Right atrium auricular region (tissue), 2 donors: Measurements from ENCODE around the gene ZNF280C. TPM values are rescaled to one million over a fixed set of nuclear protein-coding genes. Genes with fewer than 3 reads are reported as not detected.

ENCODE experiments used
- DNase-seq: peaks from one replicate; pipeline ENCODE4 v3.0.0-alpha.2; 2019; ENCODE audit warnings: low spot score
- H3K27ac ChIP-seq, 2 donors: fragments of 200-600 bp; sonication (generic); 1 replicate in 1 of 2; 2 replicates in 1 of 2; pipeline ENCODE4 v1.5.1; 2016 to 2019
- H3K27me3 ChIP-seq, 2 donors: fragments of 200-600 bp; sonication (generic); one replicate each; pipeline versions ENCODE4 v1.5.1 to v1.6.0; 2017 to 2019
- H3K36me3 ChIP-seq: fragments of 200-600 bp; sonication (generic); one replicate; pipeline ENCODE4 v1.5.1; 2016
- H3K4me1 ChIP-seq, 2 donors: fragments of 200-600 bp; sonication (generic); one replicate each; pipeline versions ENCODE4 v1.5.1 to v1.6.0; 2017 to 2019
- H3K4me3 ChIP-seq, 2 donors: fragments of 200-600 bp; sonication (generic); 1 replicate in 1 of 2; 2 replicates in 1 of 2; pipeline ENCODE4 v1.5.1; 2017 to 2019; ENCODE audit warnings: mild to moderate bottlenecking in 1 of 2, moderate library complexity in 1 of 2
- H3K9me3 ChIP-seq, 2 donors: fragments of 200-600 bp; sonication (generic); one replicate each; pipeline ENCODE4 v1.5.1; 2019
- CTCF ChIP-seq, 2 donors: fragments of 200-600 bp; sonication (generic); IDR thresholded peaks; one replicate each; pipeline ENCODE4 v1.5.1; 2019; ENCODE audit warnings: antibody characterized with exemption in 2 of 2
- total RNA-seq, 2 donors: library from RNA; depleted of rRNA; stranded (reverse); fragments of >200 nt; gene quantifications; one replicate each; pipeline ENCODE4 v1.1.0, GENCODE V29; 2016

ZNF280C gene
- total RNA-seq, 2 donors from 2014 or later = 2.3 to 2.5 TPM

GRCh38 chrX:130174045-130174704, 94.5 kb downstream of the ZNF280C start:
- Histone ChIP-seq H3K27me3 (no peaks in the 10 kb centered on the region), H3K4me3 (no peak overlapping the region), H3K27ac (peak overlapping the region; percentile 77 to 87), H3K4me1 (peaks cover 0 to 36% of the 10 kb centered on the region in 2 donors), H3K9me3 (no peaks in the 10 kb centered on the region), H3K36me3 (no peaks in the 10 kb centered on the region)
- no peak for TF ChIP-seq CTCF (IDR thresholded peaks at IDR 0.05)
- peak; percentile 69 for DNase-seq

DNA sequence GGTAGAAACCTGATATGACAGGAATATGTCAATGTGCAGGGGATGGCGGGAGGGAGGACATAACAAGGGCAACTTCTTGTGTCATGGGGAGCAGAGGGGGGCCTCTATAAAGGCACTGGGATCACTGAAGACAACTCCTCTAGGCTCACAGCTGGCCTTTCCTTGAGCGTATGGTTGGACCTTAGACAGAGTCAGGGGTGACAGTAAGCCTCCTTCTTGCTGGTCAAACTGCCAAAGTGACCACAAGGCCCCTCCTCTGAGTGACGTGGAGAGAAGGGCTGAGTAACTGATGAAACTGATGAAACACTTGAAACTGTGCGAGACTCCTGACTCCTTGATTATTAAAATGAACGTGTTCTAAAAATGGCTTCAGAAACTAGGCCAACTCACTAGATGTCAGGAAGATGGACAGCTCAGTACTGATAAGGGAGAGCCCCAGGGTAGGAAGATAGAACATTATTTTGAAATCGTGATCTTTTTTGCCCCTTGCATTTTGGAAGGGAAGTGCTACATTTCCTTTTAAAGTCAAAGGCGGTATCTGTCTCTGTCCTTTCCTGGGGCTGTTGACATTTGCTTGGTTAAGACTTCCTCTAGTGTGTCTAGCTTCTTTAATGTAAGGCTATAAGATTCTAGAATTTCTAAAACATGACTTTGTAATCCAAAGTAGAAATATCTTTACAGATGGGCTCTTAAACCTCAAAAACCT, 95.4 kb downstream of the ZNF280C start:
- H3K4me1 ChIP-seq = peaks cover 0 to 35% of the 10 kb centered on the region in 2 donors
- no peaks in the 10 kb centered on the region for H3K27me3 ChIP-seq
- peak; percentile 77 for DNase-seq
- peak overlapping the region in 1 of 2 donors; percentile 41 for H3K4me3 ChIP-seq
- no peaks in the 10 kb centered on the region for H3K9me3 ChIP-seq
- TF ChIP-seq CTCF (IDR thresholded peaks at IDR 0.05) = no peak
- H3K36me3 ChIP-seq = no peaks in the 10 kb centered on the region
- peak overlapping the region; percentile 77 to 87 for H3K27ac ChIP-seq

DNA sequence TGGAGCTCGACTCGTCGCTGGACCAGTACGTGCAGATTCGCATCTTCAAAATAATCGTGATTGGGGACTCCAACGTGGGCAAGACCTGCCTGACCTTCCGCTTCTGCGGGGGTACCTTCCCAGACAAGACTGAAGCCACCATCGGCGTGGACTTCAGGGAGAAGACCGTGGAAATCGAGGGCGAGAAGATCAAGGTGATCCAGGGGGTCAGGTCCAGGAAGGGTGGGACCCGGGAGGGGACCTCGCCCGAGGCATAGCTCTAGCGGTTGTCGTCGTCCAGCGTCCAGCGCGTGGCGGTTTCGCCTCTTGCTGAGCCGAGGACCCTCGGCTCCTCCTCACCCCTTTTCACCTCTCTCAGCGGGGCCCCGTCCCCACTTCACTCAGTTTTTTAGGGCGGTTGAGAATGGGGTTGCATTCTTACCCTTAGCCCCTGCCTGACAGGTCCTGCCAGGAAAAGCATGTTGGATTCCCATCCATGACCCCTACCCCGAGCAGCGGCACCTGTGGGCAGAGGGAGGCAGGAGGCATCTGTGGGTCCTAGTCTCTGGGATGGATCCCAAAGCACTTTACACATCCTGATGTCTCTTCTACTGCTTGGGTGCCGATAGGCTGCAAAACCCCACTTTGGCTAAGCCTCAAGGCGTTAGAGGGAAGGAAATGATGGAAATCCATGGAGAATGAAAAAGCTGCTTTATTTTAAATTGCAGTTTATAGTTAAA, 96.4 kb downstream of the ZNF280C start:
- no peak for DNase-seq
- Histone ChIP-seq H3K4me3 (peak overlapping the region; percentile 41 to 49), H3K27me3 (no peaks in the 10 kb centered on the region), H3K27ac (peak overlapping the region; percentile 77 to 87), H3K36me3 (no peaks in the 10 kb centered on the region), H3K9me3 (no peaks in the 10 kb centered on the region), H3K4me1 (peaks cover 0 to 35% of the 10 kb centered on the region in 2 donors)
- no peak for TF ChIP-seq CTCF (IDR thresholded peaks at IDR 0.05)

- Histone ChIP-seq H3K4me3 (peak within 1 kb of the TSS; percentile 41 to 49), H3K27ac (peak within 1 kb of the TSS; percentile 77 to 87), H3K27me3 (no peaks in the 10 kb centered on the region), H3K36me3 (no peaks in the 10 kb centered on the region), H3K4me1 (peaks cover 0 to 39% of the 10 kb centered on the region in 2 donors), H3K9me3 (no peaks in the 10 kb centered on the region)
- no peak for TF ChIP-seq CTCF (IDR thresholded peaks at IDR 0.05)
- no peak for DNase-seq
Measured at GRCh38 chrX:130171446-130172126, 97.1 kb downstream of the ZNF280C start, which contains the start of gene RAB33A. TSS of gene RAB33A (plus strand) at chrX:130171962. CDS start at chrX:130172063, 101 bp downstream.

DNA sequence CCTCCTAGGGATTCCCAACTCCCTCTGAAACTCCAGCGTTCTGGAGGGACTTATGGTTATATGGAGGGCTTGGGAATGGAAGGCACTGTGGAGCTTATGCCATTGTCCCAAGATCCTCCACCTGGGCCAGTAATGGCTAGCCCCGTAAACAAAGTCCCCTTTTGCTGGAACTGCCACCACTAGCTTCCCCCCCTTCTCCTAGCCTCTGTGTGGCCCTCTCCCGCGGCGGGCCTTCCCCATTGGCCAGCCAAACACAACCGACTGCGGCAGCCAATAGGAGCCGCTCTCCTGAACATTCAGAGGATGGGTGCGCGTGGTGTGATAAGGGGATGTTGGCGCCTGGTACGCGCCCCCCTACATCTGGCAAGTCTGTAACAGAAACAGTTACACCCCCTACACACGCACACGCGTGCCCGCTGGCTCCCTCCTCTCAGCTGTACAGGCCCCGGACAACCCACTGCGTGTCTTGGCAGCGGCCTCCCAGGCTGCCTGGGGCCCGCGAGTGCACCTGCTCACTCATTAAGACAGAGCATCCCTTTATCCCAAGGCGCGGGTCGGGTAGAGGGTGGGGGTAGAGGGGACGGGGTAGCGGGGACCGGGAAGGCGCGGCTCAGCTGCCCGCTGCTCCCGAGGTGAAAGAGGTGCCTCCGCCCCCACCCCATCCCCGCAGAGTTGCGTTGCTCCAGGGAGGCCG, 97.8 kb downstream of the ZNF280C start:
- DNase-seq = no peak
- H3K4me1 ChIP-seq = peaks cover 0 to 37% of the 10 kb centered on the region in 2 donors
- H3K36me3 ChIP-seq = no peaks in the 10 kb centered on the region
- no peaks in the 10 kb centered on the region for H3K27me3 ChIP-seq
- H3K27ac ChIP-seq = peak overlapping the region; percentile 77 to 87
- H3K9me3 ChIP-seq = no peaks in the 10 kb centered on the region
- TF ChIP-seq CTCF (IDR thresholded peaks at IDR 0.05) = no peak
- peak overlapping the region; percentile 41 to 49 for H3K4me3 ChIP-seq
